ENCODE measurements around the gene CD226. TPM values are rescaled to one million over a fixed set of nuclear protein-coding genes. Genes with fewer than 3 reads are reported as not detected.

Gene CD226
- total RNA-seq, 1 donor from 2014 or later = 0.91 TPM

GRCh38 chr18:69817335-69817940 is 130.2 kb downstream of the CD226 start:
- Histone ChIP-seq H3K36me3 (no peaks in the 10 kb centered on the region), H3K9me3 (replicated peaks) (peaks cover 26% of the 10 kb centered on the region), H3K4me3 (no peak overlapping the region), H3K4me1 (no peaks in the 10 kb centered on the region), H3K27ac (replicated peaks) (no peak overlapping the region), H3K27me3 (ENCODE audit: low read depth) (no peaks in the 10 kb centered on the region)
- TF ChIP-seq, protein P1, sequence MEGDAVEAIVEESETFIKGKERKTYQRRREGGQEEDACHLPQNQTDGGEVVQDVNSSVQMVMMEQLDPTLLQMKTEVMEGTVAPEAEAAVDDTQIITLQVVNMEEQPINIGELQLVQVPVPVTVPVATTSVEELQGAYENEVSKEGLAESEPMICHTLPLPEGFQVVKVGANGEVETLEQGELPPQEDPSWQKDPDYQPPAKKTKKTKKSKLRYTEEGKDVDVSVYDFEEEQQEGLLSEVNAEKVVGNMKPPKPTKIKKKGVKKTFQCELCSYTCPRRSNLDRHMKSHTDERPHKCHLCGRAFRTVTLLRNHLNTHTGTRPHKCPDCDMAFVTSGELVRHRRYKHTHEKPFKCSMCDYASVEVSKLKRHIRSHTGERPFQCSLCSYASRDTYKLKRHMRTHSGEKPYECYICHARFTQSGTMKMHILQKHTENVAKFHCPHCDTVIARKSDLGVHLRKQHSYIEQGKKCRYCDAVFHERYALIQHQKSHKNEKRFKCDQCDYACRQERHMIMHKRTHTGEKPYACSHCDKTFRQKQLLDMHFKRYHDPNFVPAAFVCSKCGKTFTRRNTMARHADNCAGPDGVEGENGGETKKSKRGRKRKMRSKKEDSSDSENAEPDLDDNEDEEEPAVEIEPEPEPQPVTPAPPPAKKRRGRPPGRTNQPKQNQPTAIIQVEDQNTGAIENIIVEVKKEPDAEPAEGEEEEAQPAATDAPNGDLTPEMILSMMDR (IDR thresholded peaks at IDR 0.05; ENCODE audit: borderline replicate concordance) = no peak
- intact Hi-C loops (cut with micrococcal nuclease) = no loop called here
- no peak for DNase-seq

DNA sequence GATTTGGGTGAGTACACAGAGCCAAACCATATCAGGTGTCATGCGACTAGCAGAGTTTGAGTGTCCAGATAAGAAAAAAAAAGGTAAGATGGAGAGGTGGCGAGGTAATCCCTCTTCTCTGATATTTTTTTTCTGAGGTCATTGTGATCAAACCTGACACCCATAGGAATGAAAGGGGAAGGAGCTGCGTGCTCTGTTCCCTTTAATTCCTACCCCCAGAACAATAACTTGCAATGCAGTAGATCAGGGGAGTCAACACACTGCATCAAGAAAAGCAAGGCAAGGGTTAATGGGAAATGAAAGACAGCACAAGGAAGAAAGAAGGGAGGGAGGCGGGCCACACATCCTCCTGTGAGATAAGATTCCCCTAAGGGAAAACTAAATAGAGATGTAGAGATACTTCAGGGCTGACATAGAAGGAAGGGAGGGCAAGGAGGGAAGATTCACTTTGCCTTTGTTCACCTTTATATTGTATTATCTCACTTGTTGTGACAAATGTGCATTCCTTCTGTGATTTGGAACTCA is 132.8 kb downstream of the CD226 start:
- Histone ChIP-seq H3K27ac (replicated peaks) (no peak overlapping the region), H3K36me3 (no peaks in the 10 kb centered on the region), H3K4me1 (no peaks in the 10 kb centered on the region), H3K27me3 (ENCODE audit: low read depth) (no peaks in the 10 kb centered on the region), H3K4me3 (no peak overlapping the region), H3K9me3 (replicated peaks) (peaks cover 7% of the 10 kb centered on the region)
- TF ChIP-seq, protein P1 (IDR thresholded peaks at IDR 0.05; ENCODE audit: borderline replicate concordance) = no peak
- no peak for DNase-seq
- intact Hi-C loops (cut with micrococcal nuclease) = no loop called here

GRCh38 chr18:69813559-69813958 is 134.1 kb downstream of the CD226 start:
- intact Hi-C loops (cut with micrococcal nuclease) = no loop called here
- Histone ChIP-seq H3K27me3 (ENCODE audit: low read depth) (no peaks in the 10 kb centered on the region), H3K27ac (replicated peaks) (no peak overlapping the region), H3K9me3 (replicated peaks) (peaks cover 8% of the 10 kb centered on the region), H3K36me3 (no peaks in the 10 kb centered on the region), H3K4me3 (no peak overlapping the region), H3K4me1 (no peaks in the 10 kb centered on the region)
- TF ChIP-seq, protein P1 (IDR thresholded peaks at IDR 0.05; ENCODE audit: borderline replicate concordance) = no peak
- DNase-seq = no peak

DNA sequence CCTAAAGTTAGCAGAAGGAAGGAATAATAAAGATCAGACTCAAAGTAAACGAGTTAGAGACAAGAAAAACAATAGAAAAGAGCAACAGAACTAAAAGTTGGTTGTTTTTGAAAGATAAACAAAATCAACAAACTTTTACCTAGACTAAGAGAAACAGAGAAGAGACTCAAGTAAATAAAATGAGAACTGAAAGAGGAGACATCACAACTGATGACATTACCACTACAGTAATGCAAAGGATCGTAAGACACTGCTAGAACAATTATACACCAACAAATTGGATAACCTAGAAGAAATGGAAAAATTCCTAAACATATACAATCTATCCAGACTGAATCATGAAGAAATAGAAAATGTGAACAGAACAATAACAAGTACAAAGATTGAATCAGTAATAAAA is 139.3 kb downstream of the CD226 start:
- no peak overlapping the region for H3K4me3 ChIP-seq
- intact Hi-C loops (cut with micrococcal nuclease) = no loop called here
- H3K9me3 ChIP-seq (replicated peaks) = peaks cover 8% of the 10 kb centered on the region
- H3K27ac ChIP-seq (replicated peaks) = no peak overlapping the region
- no peaks in the 10 kb centered on the region for H3K4me1 ChIP-seq
- no peak for DNase-seq
- H3K36me3 ChIP-seq = no peaks in the 10 kb centered on the region
- TF ChIP-seq, protein P1 (IDR thresholded peaks at IDR 0.05; ENCODE audit: borderline replicate concordance) = no peak
- H3K27me3 ChIP-seq (ENCODE audit: low read depth) = no peaks in the 10 kb centered on the region

DNA sequence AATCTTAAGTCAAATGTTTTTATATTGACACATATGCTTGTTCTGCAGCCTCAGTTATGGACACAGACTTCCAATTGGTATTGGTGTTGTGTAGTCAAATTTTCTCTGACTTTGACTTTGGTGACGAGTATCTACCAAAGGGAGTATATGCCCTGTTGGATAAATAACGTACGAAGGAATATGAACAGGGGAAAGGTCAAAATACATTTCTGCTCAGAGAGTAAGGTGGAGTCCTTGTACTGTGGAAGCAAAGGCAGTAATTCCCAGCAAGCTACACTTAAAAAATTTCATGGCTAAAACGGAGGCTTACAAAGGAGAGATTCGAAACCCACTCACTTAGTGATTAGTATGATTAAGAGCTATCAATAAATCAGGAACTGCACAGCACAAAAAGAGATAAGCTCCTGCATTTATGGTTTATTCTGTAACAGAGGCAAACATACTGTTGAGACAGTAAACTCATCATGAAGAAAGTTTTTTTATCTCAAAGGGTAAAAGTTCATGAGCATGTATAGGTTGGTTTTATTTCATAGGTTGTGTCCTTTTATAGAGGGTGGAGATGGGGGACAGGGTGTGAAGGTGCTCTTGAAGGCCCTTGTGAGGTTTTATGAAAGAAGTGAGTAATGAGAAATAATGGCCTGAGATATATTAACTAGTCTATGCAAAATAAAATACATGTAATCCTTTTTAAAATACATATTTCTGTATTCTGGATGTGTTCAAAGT is 142.7 kb downstream of the CD226 start:
- Histone ChIP-seq H3K4me3 (no peak overlapping the region), H3K27me3 (ENCODE audit: low read depth) (no peaks in the 10 kb centered on the region), H3K4me1 (peaks cover 5% of the 10 kb centered on the region), H3K9me3 (replicated peaks) (peaks cover 5% of the 10 kb centered on the region), H3K36me3 (no peaks in the 10 kb centered on the region), H3K27ac (replicated peaks) (no peak overlapping the region)
- no peak for DNase-seq
- TF ChIP-seq, protein P1 (IDR thresholded peaks at IDR 0.05; ENCODE audit: borderline replicate concordance) = no peak
- intact Hi-C loops (cut with micrococcal nuclease) = no loop called here

Measured in left ventricle myocardium inferior (tissue), 1 donor.